Fibroblast of pulmonary artery (primary cell): ENCODE measurements around the gene SLC9A9.
A peak's percentile ranks its signal among the peaks of the same experiment; 100 is the strongest.
"Not testable (repeated sequence)": the region's sequence is repeated elsewhere in the genome, so short reads cannot be mapped to it uniquely, and the experiment has no call there.

Source experiments
- DNase-seq: peaks from one replicate; pipeline ENCODE4 v3.0.0-alpha.2; 2010; ENCODE audit warnings: low read depth
- H3K4me3 ChIP-seq: replicated peaks from 2 replicates; pipeline ENCODE4 v1.5.1; 2011; ENCODE audit warnings: low read depth, mild to moderate bottlenecking, control low read depth, low read length, moderate library complexity
- TF ChIP-seq, protein P1 (sequence below): IDR thresholded peaks from 2 replicates; pipeline ENCODE4 v1.5.1; 2011; ENCODE audit warnings: mild to moderate bottlenecking, control low read depth, low read length, inconsistent platforms; ENCODE audit errors: missing control alignments

SLC9A9 gene

GRCh38 chr3:143716731-143717130, 131.5 kb downstream of the SLC9A9 start:
- TF ChIP-seq, protein P1, sequence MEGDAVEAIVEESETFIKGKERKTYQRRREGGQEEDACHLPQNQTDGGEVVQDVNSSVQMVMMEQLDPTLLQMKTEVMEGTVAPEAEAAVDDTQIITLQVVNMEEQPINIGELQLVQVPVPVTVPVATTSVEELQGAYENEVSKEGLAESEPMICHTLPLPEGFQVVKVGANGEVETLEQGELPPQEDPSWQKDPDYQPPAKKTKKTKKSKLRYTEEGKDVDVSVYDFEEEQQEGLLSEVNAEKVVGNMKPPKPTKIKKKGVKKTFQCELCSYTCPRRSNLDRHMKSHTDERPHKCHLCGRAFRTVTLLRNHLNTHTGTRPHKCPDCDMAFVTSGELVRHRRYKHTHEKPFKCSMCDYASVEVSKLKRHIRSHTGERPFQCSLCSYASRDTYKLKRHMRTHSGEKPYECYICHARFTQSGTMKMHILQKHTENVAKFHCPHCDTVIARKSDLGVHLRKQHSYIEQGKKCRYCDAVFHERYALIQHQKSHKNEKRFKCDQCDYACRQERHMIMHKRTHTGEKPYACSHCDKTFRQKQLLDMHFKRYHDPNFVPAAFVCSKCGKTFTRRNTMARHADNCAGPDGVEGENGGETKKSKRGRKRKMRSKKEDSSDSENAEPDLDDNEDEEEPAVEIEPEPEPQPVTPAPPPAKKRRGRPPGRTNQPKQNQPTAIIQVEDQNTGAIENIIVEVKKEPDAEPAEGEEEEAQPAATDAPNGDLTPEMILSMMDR, result no peak
- H3K4me3 ChIP-seq, result no peak overlapping the region
- DNase-seq, result no peak

DNA sequence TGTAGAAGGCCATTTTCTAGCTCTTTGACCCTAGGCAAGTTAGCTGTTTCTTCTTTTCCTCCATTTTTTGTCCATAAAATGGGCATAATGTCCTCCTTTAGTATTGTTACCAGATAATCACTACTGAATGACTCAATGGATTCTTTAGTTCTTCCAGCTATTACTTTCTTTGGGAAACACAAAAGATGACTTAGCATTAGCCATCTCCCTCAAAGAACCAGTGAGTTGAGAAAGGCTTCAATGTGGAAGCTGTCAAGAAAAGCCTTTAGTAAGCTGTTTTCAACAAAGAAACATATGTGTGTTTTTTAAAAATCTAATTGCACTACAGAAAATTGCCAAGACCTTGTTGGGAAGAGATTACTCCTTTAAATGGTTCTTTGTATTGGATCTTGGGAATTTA, 135.7 kb downstream of the SLC9A9 start:
- H3K4me3 ChIP-seq, result no peak overlapping the region
- no peak for DNase-seq
- TF ChIP-seq, protein P1, result no peak

- TF ChIP-seq, protein P1, result no peak
- no peak overlapping the region for H3K4me3 ChIP-seq
- peak; percentile 5 for DNase-seq
Observed at GRCh38 chr3:143707848-143708247, 140.4 kb downstream of the SLC9A9 start.

GRCh38 chr3:143700431-143700975, 147.8 kb downstream of the SLC9A9 start:
- H3K4me3 ChIP-seq, result no peak overlapping the region
- TF ChIP-seq, protein P1, result no peak
- no peak for DNase-seq

DNA sequence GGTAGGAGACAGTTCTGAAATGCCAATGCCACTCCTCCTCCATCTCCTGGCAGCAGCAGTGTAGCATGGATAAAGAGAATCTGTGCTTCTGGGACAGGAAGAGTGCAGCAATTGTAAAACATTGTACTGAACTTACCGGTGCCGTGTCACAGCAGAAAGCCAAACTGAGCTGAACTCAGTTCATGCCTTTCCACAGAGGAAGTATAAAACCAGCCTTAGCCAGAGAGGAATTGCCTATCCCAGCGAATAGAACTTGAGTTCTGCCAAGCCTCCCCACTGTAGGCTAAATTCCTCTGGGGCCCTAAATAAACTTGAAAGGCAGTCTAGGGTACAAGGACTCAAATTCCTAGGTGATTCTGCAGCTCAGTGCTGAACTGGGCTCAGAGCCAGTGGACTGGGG, 148.8 kb downstream of the SLC9A9 start:
- no peak for DNase-seq
- TF ChIP-seq, protein P1, result no peak

GRCh38 chr3:143698682-143699303, 149.5 kb downstream of the SLC9A9 start:
- TF ChIP-seq, protein P1, result no peak
- DNase-seq, result no peak
- no peak overlapping the region for H3K4me3 ChIP-seq

More for the DNA sequence above, 148.8 kb downstream of the SLC9A9 start:
- H3K4me3 ChIP-seq, result no peak overlapping the region

DNA sequence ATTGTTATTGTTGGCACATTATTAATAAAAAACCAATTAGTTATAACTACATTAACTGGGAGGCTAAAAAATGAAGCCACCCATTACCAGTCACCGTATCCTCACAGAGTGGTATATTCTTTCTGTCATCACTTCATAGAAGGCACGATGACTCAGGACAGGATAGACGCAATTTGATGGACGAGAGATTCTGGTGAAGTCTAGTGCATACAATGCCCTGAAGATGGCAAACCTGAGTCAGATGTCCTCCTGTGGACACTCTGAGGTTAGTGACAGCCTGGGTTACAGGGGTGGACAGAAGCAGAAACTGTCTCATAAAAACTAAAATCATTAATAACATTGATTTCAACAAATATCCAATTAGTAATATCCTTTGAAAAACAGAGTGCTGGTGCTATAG, 150.3 kb downstream of the SLC9A9 start:
- H3K4me3 ChIP-seq, result no peak overlapping the region
- TF ChIP-seq, protein P1, result no peak
- DNase-seq, result no peak

GRCh38 chr3:143695333-143695732, 152.9 kb downstream of the SLC9A9 start:
- H3K4me3 ChIP-seq, DNase-seq: not testable (repeated sequence)
